H1 (cell line): ENCODE measurements around the gene ALG3. TPM values are rescaled to one million over a fixed set of nuclear protein-coding genes. Genes with fewer than 3 reads are reported as not detected.

Experiments
- CTCF ChIA-PET: fragments of 300-600 bp; sonication (Branson Sonifier 250); formaldehyde crosslinking; loops from one replicate; lab custom pipeline; 2021; ENCODE audit not compliant: partially characterized antibody; lab: Charles Lee
- POLR2A ChIA-PET: fragments of 300-600 bp; sonication (Branson Sonifier 250); formaldehyde crosslinking; loops from one replicate; lab custom pipeline; 2021; ENCODE audit warnings: inconsistent platforms; ENCODE audit not compliant: partially characterized antibody; lab: Charles Lee
- DNase-seq, 2 experiments: peaks; one replicate each; pipeline versions ENCODE4 v3.0.0 to v3.0.0-alpha.2; 2010 to 2022; ENCODE audit warnings: low spot score in 2 of 2, low read depth in 1 of 2, mixed read lengths in 1 of 2
- FAIRE-seq: peaks from 2 replicates; lab custom pipeline; 2011; peaks lifted over from hg19 to GRCh38; lab: Jason Lieb, UNC
- H2AFZ ChIP-seq: 2 replicates; pipeline ENCODE4 v1.8.1; 2012; ENCODE audit warnings: low read length, inconsistent platforms
- H2AK5ac ChIP-seq: 2 replicates; pipeline ENCODE4 v1.6.1; 2013; ENCODE audit warnings: low read depth, low read length
- H2BK120ac ChIP-seq: replicated peaks from 2 replicates; pipeline ENCODE3; 2013; ENCODE audit warnings: low read depth, low read length, inconsistent platforms
- H2BK12ac ChIP-seq: 2 replicates; pipeline ENCODE4 v1.6.1; 2013; ENCODE audit warnings: low read depth, low read length
- H2BK15ac ChIP-seq: 2 replicates; pipeline ENCODE4 v1.6.1; 2013; ENCODE audit warnings: low read length
- H2BK20ac ChIP-seq: 2 replicates; pipeline ENCODE4 v1.6.1; 2013; ENCODE audit warnings: low read length
- H2BK5ac ChIP-seq: 2 replicates; pipeline ENCODE4 v1.6.1; 2013; ENCODE audit warnings: low read depth, low read length
- H3K14ac ChIP-seq: 2 replicates; pipeline ENCODE4 v1.6.1; 2013; ENCODE audit warnings: inconsistent platforms; ENCODE audit not compliant: insufficient read length
- H3K18ac ChIP-seq: 2 replicates; pipeline ENCODE4 v1.6.1; 2013; ENCODE audit warnings: low read length; ENCODE audit errors: extremely low read depth
- H3K23ac ChIP-seq: 2 replicates; pipeline ENCODE4 v1.6.1; 2013; ENCODE audit warnings: inconsistent platforms; ENCODE audit not compliant: insufficient read length
- H3K23me2 ChIP-seq: 2 replicates; pipeline ENCODE4 v1.6.1; 2013; ENCODE audit warnings: low read depth, low read length
- H3K27ac ChIP-seq: 2 replicates; pipeline ENCODE4 v1.6.1; 2011; ENCODE audit warnings: low read depth, low read length, inconsistent platforms
- H3K27me3 ChIP-seq, 4 experiments: replicated peaks in 1 of 4; 1 replicate in 1 of 4; 2 replicates in 3 of 4; pipeline versions ENCODE4 v1.6.1 to v1.8.1; 2011 to 2013; ENCODE audit warnings: low read length in 3 of 4, mild to moderate bottlenecking in 3 of 4, inconsistent platforms in 2 of 4, mixed read lengths in 2 of 4, moderate library complexity in 1 of 4; ENCODE audit not compliant: control insufficient read depth in 3 of 4, insufficient read depth in 3 of 4; ENCODE audit errors: extremely low read depth in 1 of 4
- H3K36me3 ChIP-seq, 4 experiments: 2 replicates each; pipeline versions ENCODE4 v1.6.1 to v1.8.1; 2011 to 2013; ENCODE audit warnings: mild to moderate bottlenecking in 4 of 4, low read length in 3 of 4, moderate library complexity in 2 of 4, control low read depth in 1 of 4, inconsistent platforms in 1 of 4; ENCODE audit not compliant: insufficient read depth in 4 of 4, control insufficient read depth in 2 of 4
- H3K4ac ChIP-seq: replicated peaks from 2 replicates; pipeline ENCODE3; 2013; ENCODE audit warnings: low read length, low read depth, mixed read lengths, inconsistent platforms; ENCODE audit not compliant: insufficient read length
- H3K4me1 ChIP-seq, 4 experiments: replicated peaks in 1 of 4; 1 replicate in 1 of 4; 2 replicates in 3 of 4; pipeline versions ENCODE4 v1.6.1 to v1.8.1; 2011 to 2013; ENCODE audit warnings: low read length in 3 of 4, inconsistent platforms in 2 of 4, mixed read lengths in 1 of 4; ENCODE audit not compliant: insufficient read depth in 4 of 4, control insufficient read depth in 3 of 4
- H3K4me2 ChIP-seq, 2 experiments: 2 replicates each; pipeline versions ENCODE4 v1.6.1 to v1.8.1; 2011 to 2013; ENCODE audit warnings: low read depth in 2 of 2, low read length in 2 of 2, control low read depth in 1 of 2, inconsistent platforms in 1 of 2, mild to moderate bottlenecking in 1 of 2; ENCODE audit not compliant: insufficient read depth in 1 of 2
- H3K4me3 ChIP-seq, 4 experiments: fragments of 200-600, 300-600 bp in 1 of 4; sonication (generic), shearing (Covaris generic), sonication (Bioruptor Twin) in 1 of 4; 2 replicates each; pipeline versions ENCODE4 v1.5.1 to v1.8.1; 2011 to 2016; ENCODE audit warnings: low read length in 4 of 4, low read depth in 3 of 4, control low read depth in 2 of 4, inconsistent platforms in 2 of 4, mild to moderate bottlenecking in 2 of 4, mixed read lengths in 1 of 4, moderate library complexity in 1 of 4; ENCODE audit not compliant: insufficient read depth in 2 of 4; ENCODE audit errors: extremely low read depth in 1 of 4
- H3K56ac ChIP-seq: replicated peaks from 2 replicates; pipeline ENCODE3; 2013; ENCODE audit warnings: low read depth, mild to moderate bottlenecking, mixed read lengths, low read length, inconsistent platforms; ENCODE audit not compliant: insufficient read length
- H3K79me1 ChIP-seq: 2 replicates; pipeline ENCODE4 v1.6.1; 2013; ENCODE audit warnings: low read depth, low read length, control low read depth
- H3K79me2 ChIP-seq, 2 experiments: 2 replicates each; pipeline versions ENCODE4 v1.6.1 to v1.8.1; 2012 to 2013; ENCODE audit warnings: low read length in 2 of 2, mild to moderate bottlenecking in 2 of 2, inconsistent platforms in 1 of 2; ENCODE audit not compliant: insufficient read depth in 2 of 2, control insufficient read depth in 1 of 2
- H3K9ac ChIP-seq, 4 experiments: replicated peaks in 1 of 4; 1 replicate in 1 of 4; 2 replicates in 3 of 4; pipeline versions ENCODE4 v1.6.1 to v1.8.1; 2011 to 2013; ENCODE audit warnings: low read depth in 3 of 4, low read length in 3 of 4, control low read depth in 2 of 4, mild to moderate bottlenecking in 2 of 4, moderate library complexity in 2 of 4, inconsistent platforms in 1 of 4; ENCODE audit errors: extremely low read depth in 1 of 4
- H3K9me3 ChIP-seq, 2 experiments: 2 replicates each; pipeline versions ENCODE4 v1.6.1 to v1.8.1; 2012 to 2013; ENCODE audit warnings: mild to moderate bottlenecking in 2 of 2, moderate library complexity in 2 of 2, control low read depth in 1 of 2, inconsistent platforms in 1 of 2, low read depth in 1 of 2, low read length in 1 of 2, mixed read lengths in 1 of 2; ENCODE audit not compliant: insufficient read depth in 2 of 2
- H4K20me1 ChIP-seq, 2 experiments: replicated peaks in 1 of 2; 2 replicates each; pipeline versions ENCODE3 to v1.8.1; 2011 to 2013; ENCODE audit warnings: inconsistent platforms in 2 of 2, low read length in 2 of 2, mild to moderate bottlenecking in 1 of 2; ENCODE audit not compliant: insufficient read depth in 2 of 2, control insufficient read depth in 1 of 2
- H4K5ac ChIP-seq: 2 replicates; pipeline ENCODE4 v1.6.1; 2013; ENCODE audit warnings: low read length, low read depth, mixed read lengths, inconsistent platforms; ENCODE audit not compliant: insufficient read length
- H4K8ac ChIP-seq: 2 replicates; pipeline ENCODE4 v1.8.0; 2013; ENCODE audit warnings: mild to moderate bottlenecking, moderate library complexity, low read length, inconsistent platforms; ENCODE audit not compliant: insufficient read depth; ENCODE audit errors: extremely low read depth
- H4K91ac ChIP-seq: replicated peaks from 2 replicates; pipeline ENCODE3; 2013; ENCODE audit warnings: low read length, mixed read lengths, inconsistent platforms; ENCODE audit not compliant: insufficient read length
- NANOG ChIP-seq: IDR thresholded peaks from 2 replicates; pipeline ENCODE4 v1.6.1; 2011; ENCODE audit warnings: low read length, low read depth, mild to moderate bottlenecking, inconsistent platforms; ENCODE audit not compliant: insufficient read depth, poor library complexity, severe bottlenecking
- PHF8 ChIP-seq: fragments of 200-600 bp; sonication (generic); conservative IDR thresholded peaks from 2 replicates; pipeline ENCODE4 v1.7.1; 2012; ENCODE audit warnings: low read depth, mild to moderate bottlenecking, inconsistent platforms, low read length, moderate library complexity
- RBBP5 ChIP-seq: IDR thresholded peaks from 2 replicates; pipeline ENCODE4 v1.7.1; 2012; ENCODE audit warnings: low read depth, mild to moderate bottlenecking, inconsistent platforms, low read length, moderate library complexity, borderline replicate concordance
- TCF12 ChIP-seq: IDR thresholded peaks from 2 replicates; pipeline ENCODE4 v1.6.1; 2011; ENCODE audit warnings: low read depth, mild to moderate bottlenecking, low read length
- USF2 ChIP-seq: IDR thresholded peaks from 2 replicates; pipeline ENCODE4 v1.6.1; 2011; ENCODE audit warnings: low read length, improper control_type of control experiment
- WGBS, 2 experiments: shearing (Covaris generic) in 1 of 2; methylation state at CpG; one replicate each; pipeline versions ENCODE4 v1.1.6 to v1.1.7; 2013 to 2015; ENCODE audit warnings: low lambda C conversion rate in 2 of 2, mixed read lengths in 2 of 2, inconsistent platforms in 1 of 2, low coverage in 1 of 2, missing lambda C conversion rate in 1 of 2; ENCODE audit not compliant: insufficient replicate concordance in 2 of 2, insufficient coverage in 1 of 2, insufficient read length in 1 of 2; ENCODE audit errors: extremely low coverage in 1 of 2, missing lambda C conversion rate in 1 of 2; 5-methylcytosine and 5-hydroxymethylcytosine counted together
- polyA plus RNA-seq, 7 experiments: library from polyadenylated mRNA; depleted of rRNA in 3 of 7; stranded (reverse) in 5 of 7; unstranded in 2 of 7; fragments of >200 nt in 5 of 7; fragments of 200-250 nt in 2 of 7; gene quantifications; 1 replicate in 5 of 7; 2 replicates in 1 of 7; 4 replicates in 1 of 7; pipeline versions ENCODE4 v1.2.1 to v1.2.3, GENCODE V29; 2011 to 2013; ENCODE audit warnings: missing spikeins in 2 of 7, mixed read lengths in 2 of 7
- total RNA-seq: library from RNA; stranded (reverse); fragmentation: NEBNext Ultra II Directional; extraction: Animal tissue kit (Norgen Biotek cat#: 25700); gene quantifications from 2 replicates; pipeline ENCODE4 v1.2.1, GENCODE V29; 2021
- TF ChIP-seq, protein P1 (sequence below), 3 experiments: IDR thresholded peaks; 1 replicate in 2 of 3; 2 replicates in 1 of 3; pipeline versions ENCODE4 v1.5.1 to v1.6.1; 2011; ENCODE audit warnings: low read length in 3 of 3, mild to moderate bottlenecking in 3 of 3, inconsistent platforms in 2 of 3, low read depth in 1 of 3, moderate library complexity in 1 of 3; ENCODE audit not compliant: insufficient read depth in 1 of 3; ENCODE audit errors: control extremely low read depth in 1 of 3

Gene ALG3
- total and polyA plus RNA-seq, 2 of the 8 experiments (the other 6 are each of a cell fraction or from before 2014, with no cell fraction given) = 54.6 to 148 TPM

DNA sequence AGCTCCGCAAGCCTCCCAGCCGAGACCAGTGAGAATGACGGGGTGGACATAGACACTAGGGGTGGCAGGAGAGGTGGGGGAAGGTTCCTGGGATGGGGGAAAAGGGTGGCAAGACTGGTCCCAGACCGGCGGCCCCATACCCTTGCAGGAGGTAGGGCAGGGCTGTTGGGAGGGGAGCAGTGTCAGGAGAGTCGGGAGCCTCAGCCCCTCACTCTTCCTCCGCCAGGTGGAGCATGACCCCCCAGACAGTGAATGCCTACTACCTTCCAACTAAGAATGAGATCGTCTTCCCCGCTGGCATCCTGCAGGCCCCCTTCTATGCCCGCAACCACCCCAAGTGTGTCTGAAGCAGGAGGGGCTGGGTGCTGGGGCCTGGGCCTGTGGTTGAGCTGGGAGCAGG, 41.6 kb upstream of the ALG3 start:
- Histone ChIP-seq H3K14ac (no peak overlapping the region), H3K9ac (no peak overlapping the region), H2BK20ac (no peak overlapping the region), H3K79me1 (no peaks in the 10 kb centered on the region), H2BK5ac (no peak overlapping the region), H3K23me2 (no peaks in the 10 kb centered on the region), H3K4me2 (no peak overlapping the region), H2BK12ac (no peak overlapping the region), H3K56ac (no peak overlapping the region), H3K4ac (no peak overlapping the region), H3K9me3 (no peaks in the 10 kb centered on the region), H4K91ac (no peak overlapping the region), H3K27ac (no peak overlapping the region), H3K36me3 (no peaks in the 10 kb centered on the region), H3K4me3 (no peak overlapping the region), H2AK5ac (no peak overlapping the region), H2AFZ (no peak overlapping the region), H3K23ac (no peak overlapping the region), H2BK15ac (no peak overlapping the region), H4K8ac (no peak overlapping the region), H3K18ac (no peak overlapping the region), H3K79me2 (no peaks in the 10 kb centered on the region), H4K20me1 (no peaks in the 10 kb centered on the region), H3K4me1 (no peaks in the 10 kb centered on the region), H3K27me3 (no peaks in the 10 kb centered on the region), H4K5ac (no peak overlapping the region), H2BK120ac (no peak overlapping the region)
- 74% methylated on average over 8 of the region's 10 CpGs; no CpG with 5 or more reads in 1 of the 2 experiments for WGBS, 2 experiments
- FAIRE-seq (no peak), DNase-seq (peak in 1 of 2 experiments; percentile 58)
- POLR2A ChIA-PET = interaction anchor here (0.7 kb wide), 1 partner anchor 105 kb away, joined by 3 read pairs; the partner anchor contains the start of gene ABCF3
- CTCF ChIA-PET = interaction anchor here (0.6 to 8.3 kb wide), 14 partner anchors 7 to 385 kb away, joined by 3 to 52 read pairs (median 4); partner anchors contain the start of genes CAMK2N2 and VWA5B2
- no peak for TF ChIP-seq PHF8
- no peak for TF ChIP-seq RBBP5
- TF ChIP-seq, protein P1, sequence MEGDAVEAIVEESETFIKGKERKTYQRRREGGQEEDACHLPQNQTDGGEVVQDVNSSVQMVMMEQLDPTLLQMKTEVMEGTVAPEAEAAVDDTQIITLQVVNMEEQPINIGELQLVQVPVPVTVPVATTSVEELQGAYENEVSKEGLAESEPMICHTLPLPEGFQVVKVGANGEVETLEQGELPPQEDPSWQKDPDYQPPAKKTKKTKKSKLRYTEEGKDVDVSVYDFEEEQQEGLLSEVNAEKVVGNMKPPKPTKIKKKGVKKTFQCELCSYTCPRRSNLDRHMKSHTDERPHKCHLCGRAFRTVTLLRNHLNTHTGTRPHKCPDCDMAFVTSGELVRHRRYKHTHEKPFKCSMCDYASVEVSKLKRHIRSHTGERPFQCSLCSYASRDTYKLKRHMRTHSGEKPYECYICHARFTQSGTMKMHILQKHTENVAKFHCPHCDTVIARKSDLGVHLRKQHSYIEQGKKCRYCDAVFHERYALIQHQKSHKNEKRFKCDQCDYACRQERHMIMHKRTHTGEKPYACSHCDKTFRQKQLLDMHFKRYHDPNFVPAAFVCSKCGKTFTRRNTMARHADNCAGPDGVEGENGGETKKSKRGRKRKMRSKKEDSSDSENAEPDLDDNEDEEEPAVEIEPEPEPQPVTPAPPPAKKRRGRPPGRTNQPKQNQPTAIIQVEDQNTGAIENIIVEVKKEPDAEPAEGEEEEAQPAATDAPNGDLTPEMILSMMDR (IDR thresholded peaks at IDR 0.05; ENCODE audit: control extremely low read depth in 1 of 3, insufficient read depth in 1 of 3, low read depth in 1 of 3, low read length in 3 of 3) = peak; percentile 19 to 49 (median 41); a peak in 3 of 4 replicates
- TF ChIP-seq NANOG = no peak
- TF ChIP-seq USF2 = no peak
- no peak for TF ChIP-seq TCF12
